ENCODE data around the gene CDC23. TPM values are rescaled to one million over a fixed set of nuclear protein-coding genes. Genes with fewer than 3 reads are reported as not detected.
"Not testable (repeated sequence)": the region's sequence is repeated elsewhere in the genome, so short reads cannot be mapped to it uniquely, and the experiment has no call there.

Gene CDC23
- total RNA-seq, 3 donors from 2014 or later: 15.0 to 31.3 (median 22.0) TPM

GRCh38 chr5:138216799-138217198 lies 3.7 kb upstream of the CDC23 start:
- no peaks in the 10 kb centered on the region for H3K9me3 ChIP-seq
- no peak overlapping the region for H3K27ac ChIP-seq
- intact Hi-C loops (cut with DNase I; ENCODE audit: low total_unique reads): no loop called here

GRCh38 chr5:138212828-138213160 lies 329 bp downstream of the CDC23 start:
- no peaks in the 10 kb centered on the region for H3K36me3 ChIP-seq
- no peak for DNase-seq (ENCODE audit: low spot score in 2 of 2)
- intact Hi-C loops (cut with DNase I; ENCODE audit: low total_unique reads): no loop called here
- H3K27ac ChIP-seq: peak overlapping the region; percentile 83 to 85
- TF ChIP-seq POLR2AphosphoS5 (IDR thresholded peaks at IDR 0.05) (no peak), POLR2A (IDR thresholded peaks at IDR 0.05) (no peak), CTCF (IDR thresholded peaks at IDR 0.05) (no peak)
- peak overlapping the region; percentile 63 to 97 (median 87) for H3K4me3 ChIP-seq
- no peaks in the 10 kb centered on the region for H3K9me3 ChIP-seq
- peaks cover 0 to 6% of the 10 kb centered on the region in 2 donors for H3K4me1 ChIP-seq
- H3K27me3 ChIP-seq: no peaks in the 10 kb centered on the region

More at GRCh38 chr5:138216799-138217198, 3.7 kb upstream of the CDC23 start:
- TF ChIP-seq POLR2AphosphoS5 (IDR thresholded peaks at IDR 0.05) (no peak), POLR2A (IDR thresholded peaks at IDR 0.05) (no peak), CTCF (IDR thresholded peaks at IDR 0.05) (no peak)
- Histone ChIP-seq H3K36me3 (no peaks in the 10 kb centered on the region), H3K4me1 (peaks cover 0 to 6% of the 10 kb centered on the region in 2 donors), H3K27me3 (no peaks in the 10 kb centered on the region), H3K4me3 (no peak overlapping the region)
- no peak for DNase-seq (ENCODE audit: low spot score in 2 of 2)

GRCh38 chr5:138210985-138211384 lies 2.1 kb downstream of the CDC23 start:
- H3K27me3 ChIP-seq: no peaks in the 10 kb centered on the region
- intact Hi-C loops (cut with DNase I; ENCODE audit: low total_unique reads): no loop called here
- H3K27ac ChIP-seq: no peak overlapping the region
- H3K9me3 ChIP-seq: no peaks in the 10 kb centered on the region
- TF ChIP-seq POLR2AphosphoS5 (IDR thresholded peaks at IDR 0.05): no peak
- no peak for TF ChIP-seq POLR2A (IDR thresholded peaks at IDR 0.05)
- TF ChIP-seq CTCF (IDR thresholded peaks at IDR 0.05): no peak
- no peak overlapping the region for H3K4me3 ChIP-seq
- peaks cover 4% of the 10 kb centered on the region for H3K36me3 ChIP-seq
- peaks cover 0 to 6% of the 10 kb centered on the region in 2 donors for H3K4me1 ChIP-seq
- no peak for DNase-seq (ENCODE audit: low spot score in 2 of 2)

GRCh38 chr5:138193859-138194258 lies 19.3 kb downstream of the CDC23 start:
- intact Hi-C loops (cut with DNase I; ENCODE audit: low total_unique reads); H3K9me3 ChIP-seq; H3K36me3 ChIP-seq; H3K4me1 ChIP-seq; H3K4me3 ChIP-seq; H3K27me3 ChIP-seq; DNase-seq (ENCODE audit: low spot score in 2 of 2); H3K27ac ChIP-seq: not testable (repeated sequence)

GRCh38 chr5:138192826-138193225 lies 20.3 kb downstream of the CDC23 start:
- H3K27ac ChIP-seq: no peak overlapping the region
- DNase-seq (ENCODE audit: low spot score in 2 of 2): no peak
- H3K9me3 ChIP-seq: no peaks in the 10 kb centered on the region
- intact Hi-C loops (cut with DNase I; ENCODE audit: low total_unique reads): no loop called here
- no peaks in the 10 kb centered on the region for H3K4me1 ChIP-seq
- H3K4me3 ChIP-seq: no peak overlapping the region
- H3K27me3 ChIP-seq: no peaks in the 10 kb centered on the region
- no peak for TF ChIP-seq POLR2AphosphoS5 (IDR thresholded peaks at IDR 0.05)
- TF ChIP-seq POLR2A (IDR thresholded peaks at IDR 0.05): no peak
- no peak for TF ChIP-seq CTCF (IDR thresholded peaks at IDR 0.05)
- H3K36me3 ChIP-seq: peaks cover 16% of the 10 kb centered on the region

- TF ChIP-seq POLR2AphosphoS5 (IDR thresholded peaks at IDR 0.05): no peak
- no peak for TF ChIP-seq CTCF (IDR thresholded peaks at IDR 0.05)
- TF ChIP-seq POLR2A (IDR thresholded peaks at IDR 0.05): no peak
- Histone ChIP-seq H3K27ac (no peak overlapping the region), H3K4me1 (no peaks in the 10 kb centered on the region), H3K9me3 (no peaks in the 10 kb centered on the region), H3K36me3 (peaks cover 16% of the 10 kb centered on the region), H3K4me3 (no peak overlapping the region), H3K27me3 (no peaks in the 10 kb centered on the region)
- DNase-seq (ENCODE audit: low spot score in 2 of 2): no peak
- intact Hi-C loops (cut with DNase I; ENCODE audit: low total_unique reads): no loop called here
Measured at GRCh38 chr5:138188626-138189025, 24.5 kb downstream of the CDC23 start.

All from breast epithelium (tissue), 4 donors.